Activated CD8-positive, alpha-beta memory T cell treated with anti-CD3 and anti-CD28 coated beads for 4 hours (primary cell): ENCODE measurements around the gene USP47.

Experiments used
- DNase-seq, 2 donors: peaks; one replicate each; pipeline ENCODE4 v3.0.0-alpha.2; 2020; ENCODE audit warnings: low read depth in 2 of 2

The USP47 gene

DNA sequence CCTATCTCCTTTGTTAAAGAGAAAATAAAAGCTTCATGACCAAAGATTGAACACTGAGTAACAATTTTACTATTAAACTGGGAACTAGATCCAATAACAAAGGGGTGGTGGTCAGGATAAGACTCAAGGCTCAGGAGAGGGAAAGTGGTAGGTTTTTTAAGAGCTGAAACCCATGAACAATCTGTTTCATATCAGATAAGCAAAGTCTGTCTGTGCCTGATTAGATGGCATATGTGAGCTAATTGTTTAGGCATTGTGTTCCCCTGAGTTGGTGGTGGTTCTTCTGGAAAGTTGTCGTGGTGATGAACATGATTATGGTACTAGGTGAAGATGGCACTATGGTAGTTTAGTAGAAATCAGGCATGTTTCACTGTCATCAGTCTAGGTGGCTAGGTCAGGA is 24.4 kb downstream of the USP47 start:
- DNase-seq: no peak

- no peak for DNase-seq
These were observed 25.9 kb downstream of the USP47 start for GRCh38 chr11:11867720-11868119.

DNA sequence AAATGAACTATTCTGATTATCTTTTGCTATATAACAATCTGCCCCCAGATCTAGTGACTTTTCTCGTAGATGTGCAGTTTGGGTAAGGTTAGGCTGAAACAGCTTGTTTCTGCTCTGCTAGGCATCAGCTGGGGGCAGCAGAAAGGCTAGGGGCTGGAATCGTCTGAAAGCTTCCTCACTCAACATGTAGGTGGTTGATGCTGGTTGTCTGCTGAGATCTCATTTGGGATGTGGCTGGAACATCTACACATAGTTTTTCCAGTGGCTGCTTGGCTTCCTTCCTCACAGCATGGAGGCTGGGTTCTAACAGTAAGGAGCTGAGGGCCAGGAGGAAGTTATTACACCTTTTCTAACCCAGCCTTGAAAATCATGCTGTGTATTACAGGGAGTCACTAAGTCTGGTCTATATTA is 30.2 kb downstream of the USP47 start:
- DNase-seq: no peak

DNA sequence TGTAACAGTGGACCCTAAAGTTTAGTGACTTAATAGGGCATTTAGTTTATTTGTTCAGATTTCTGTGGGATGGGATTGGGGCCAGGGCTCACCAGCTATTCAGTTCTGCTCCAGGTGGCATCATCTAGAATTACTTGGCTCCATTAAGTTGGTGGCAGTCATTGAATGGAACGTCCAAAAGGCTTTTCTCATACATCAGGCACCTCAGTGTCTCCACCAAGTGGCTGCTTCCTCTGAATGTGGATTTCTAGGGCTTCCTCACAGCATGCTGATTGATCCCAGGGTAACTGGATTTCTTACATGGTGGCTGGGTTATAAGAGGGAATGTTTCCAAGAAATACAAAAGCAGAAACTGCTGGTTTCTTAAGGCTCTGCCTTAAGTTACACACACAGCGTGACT is 34.7 kb downstream of the USP47 start:
- DNase-seq: no peak

DNA sequence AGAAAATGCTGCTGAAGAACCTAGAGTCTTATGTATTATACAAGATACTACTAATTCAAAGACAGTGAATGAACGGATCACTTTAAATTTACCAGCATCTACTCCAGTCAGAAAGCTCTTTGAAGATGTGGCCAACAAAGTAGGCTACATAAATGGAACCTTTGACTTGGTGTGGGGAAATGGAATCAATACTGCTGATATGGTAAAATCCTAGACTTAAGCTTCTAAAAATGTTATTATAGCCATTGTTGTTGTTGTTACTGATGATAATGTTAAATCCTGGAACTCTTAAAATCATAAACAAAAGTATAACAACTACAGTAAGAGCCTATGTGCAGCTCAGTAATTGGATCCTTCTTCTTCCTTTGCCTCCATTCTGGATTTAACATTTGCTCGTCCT is 38.4 kb downstream of the USP47 start:
- DNase-seq: no peak

DNA sequence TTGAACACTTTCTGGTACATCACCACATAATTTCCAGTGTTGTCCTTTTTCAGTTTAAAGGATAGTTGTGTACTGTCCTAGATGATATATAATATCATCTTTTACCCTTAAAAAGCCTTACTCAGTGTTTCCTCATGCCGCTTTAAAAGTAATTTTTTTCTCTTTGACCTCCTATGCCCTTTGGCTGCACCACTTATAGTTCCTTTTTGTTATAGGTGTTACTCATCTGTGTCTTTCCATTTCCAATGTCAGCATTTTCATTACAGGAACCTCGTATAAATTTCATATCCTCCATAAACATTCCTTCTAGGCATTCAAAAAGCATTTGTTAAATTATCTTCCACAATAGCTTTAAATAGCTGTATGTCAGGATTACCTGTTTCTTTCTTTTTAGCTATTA is 40.8 kb downstream of the USP47 start:
- DNase-seq: no peak

GRCh38 chr11:11884351-11884750 is 42.6 kb downstream of the USP47 start:
- DNase-seq: no peak

DNA sequence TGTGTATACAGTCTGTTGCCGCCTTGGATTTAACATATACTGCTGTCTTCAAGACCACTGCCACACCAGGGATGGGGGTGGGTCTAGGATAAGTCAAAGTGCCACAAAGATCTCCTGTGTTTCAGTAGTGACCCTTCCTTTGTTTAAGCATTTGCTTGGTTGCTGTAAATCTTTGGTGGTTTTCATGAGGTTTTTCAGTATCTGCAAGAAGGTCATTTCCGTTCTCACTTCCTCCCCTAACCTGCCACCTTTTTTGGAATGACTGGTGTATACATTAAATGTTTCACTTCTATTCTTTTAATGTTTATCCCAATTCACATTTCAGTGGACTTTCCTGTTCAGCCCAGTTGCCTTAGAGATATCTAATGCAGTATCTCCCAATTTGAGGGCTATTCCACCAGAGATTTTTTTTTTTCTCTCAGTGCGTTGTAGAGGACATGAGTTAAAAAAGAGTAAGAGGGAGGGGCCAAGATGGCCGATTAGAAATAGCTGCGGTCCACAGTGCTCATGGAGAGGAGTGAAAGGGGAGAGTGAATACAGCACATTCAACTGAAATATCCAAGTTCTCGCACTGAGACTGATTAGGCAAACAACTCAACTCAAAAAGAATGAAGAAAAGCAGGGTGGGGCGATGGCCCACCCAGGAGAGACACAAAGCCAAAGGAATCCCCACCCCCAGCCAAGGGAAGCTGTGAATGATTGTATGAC is 43.2 kb downstream of the USP47 start:
- no peak for DNase-seq

- no peak for DNase-seq
These were observed 52.7 kb downstream of the USP47 start for GRCh38 chr11:11894486-11894885.

DNA sequence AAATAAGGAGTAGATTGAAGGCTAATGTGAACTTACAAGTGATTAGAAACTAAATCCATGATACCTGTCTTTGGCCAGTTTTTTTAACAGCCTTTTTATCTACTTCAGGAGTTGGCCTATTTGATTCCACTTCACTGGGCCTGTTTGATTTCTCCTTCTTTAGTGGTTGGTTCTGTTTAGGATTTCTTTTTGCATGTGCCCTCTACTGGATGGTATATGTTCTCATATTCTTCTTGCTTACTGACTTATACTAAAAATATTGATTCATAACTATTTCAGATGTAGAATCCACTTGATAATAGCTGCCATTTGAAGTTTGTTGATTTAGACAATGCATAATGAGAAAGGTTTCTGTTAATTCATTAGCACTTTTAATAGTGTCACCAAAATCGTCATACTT is 53.9 kb downstream of the USP47 start:
- no peak for DNase-seq

GRCh38 chr11:11898648-11899047 is 56.9 kb downstream of the USP47 start:
- no peak for DNase-seq

- no peak for DNase-seq
These were observed 57.6 kb downstream of the USP47 start for GRCh38 chr11:11899401-11899800.

DNA sequence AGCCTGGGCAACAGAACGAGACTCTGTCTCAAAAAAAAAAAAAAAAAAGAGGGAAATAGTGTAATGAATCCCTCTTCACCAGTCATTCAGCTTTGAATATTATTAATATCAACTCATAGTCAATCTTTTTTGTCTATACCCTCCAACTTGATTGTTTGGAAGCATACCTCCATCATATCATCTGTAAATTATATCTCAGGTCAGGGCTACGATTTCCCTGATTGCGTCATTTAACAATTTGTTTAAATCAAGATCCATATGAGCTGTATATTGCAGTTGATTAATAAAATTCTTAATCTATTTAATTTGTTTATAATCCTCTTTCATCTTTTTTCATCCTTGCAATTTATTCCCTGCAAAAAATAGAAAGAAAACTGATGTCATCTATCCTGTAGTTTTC is 60.2 kb downstream of the USP47 start:
- DNase-seq: no peak

- DNase-seq: no peak
These were observed 68.0 kb downstream of the USP47 start for GRCh38 chr11:11909727-11910126.

- no peak for DNase-seq
These were observed 68.8 kb downstream of the USP47 start for GRCh38 chr11:11910541-11910940.

DNA sequence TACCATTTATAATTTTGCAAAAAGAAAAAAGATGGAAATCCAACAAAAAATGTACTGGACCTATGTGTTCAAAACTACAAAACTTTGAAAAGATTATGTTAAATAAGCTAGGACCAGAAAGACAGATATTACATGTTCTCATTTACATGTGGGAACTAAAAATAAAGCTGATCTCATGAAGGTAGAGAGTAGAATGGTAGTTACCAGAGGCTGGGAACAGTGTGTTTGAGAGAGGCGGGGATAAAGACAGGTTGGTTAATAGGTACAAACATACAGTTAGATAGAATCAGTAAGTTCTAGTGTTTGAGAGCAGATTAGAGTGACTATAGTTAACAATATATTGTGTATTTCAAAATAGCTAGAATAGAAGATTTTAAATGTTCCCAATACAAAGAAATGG is 71.6 kb downstream of the USP47 start:
- DNase-seq: no peak

- no peak for DNase-seq
These were observed 73.9 kb downstream of the USP47 start for GRCh38 chr11:11915625-11916024.

- DNase-seq: no peak
These were observed 75.2 kb downstream of the USP47 start for GRCh38 chr11:11916981-11917399.

DNA sequence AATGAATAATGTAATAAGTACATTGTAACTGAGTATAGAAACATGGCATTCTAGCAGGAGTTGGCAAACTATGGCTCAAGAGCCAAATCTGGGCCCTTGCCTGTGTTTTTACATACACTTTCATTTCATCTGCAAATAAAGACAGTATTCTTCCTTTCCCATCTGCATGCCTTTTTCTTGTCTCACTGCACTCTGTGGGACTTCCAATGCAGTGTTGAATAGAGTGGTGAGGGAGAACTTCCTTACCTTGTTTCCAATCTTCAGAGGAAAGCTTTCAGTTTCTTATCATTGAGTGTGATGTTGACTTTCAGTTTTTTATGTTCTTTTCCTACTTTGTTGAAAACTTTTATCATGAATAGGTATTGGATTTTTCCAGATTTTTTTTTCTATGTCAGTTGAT is 82.1 kb downstream of the USP47 start:
- no peak for DNase-seq

DNA sequence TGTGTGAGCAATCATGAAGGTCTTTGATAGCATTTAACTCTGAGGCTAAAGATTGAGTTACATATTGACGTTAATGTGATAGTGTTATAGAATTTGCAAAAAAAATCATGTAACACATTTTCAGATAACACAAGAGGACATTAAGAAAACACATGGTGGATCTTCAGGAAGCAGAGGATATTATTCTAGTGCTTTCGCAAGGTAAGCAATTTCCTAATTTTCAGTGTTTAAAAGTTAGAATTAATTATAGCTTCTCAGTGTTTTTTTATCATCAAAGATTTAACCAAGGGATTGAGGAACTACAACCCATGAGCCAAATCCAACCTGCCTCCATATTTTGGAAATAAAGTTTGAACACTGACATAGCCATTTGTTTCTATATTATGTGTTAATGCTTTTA is 88.1 kb downstream of the USP47 start:
- DNase-seq: no peak

DNA sequence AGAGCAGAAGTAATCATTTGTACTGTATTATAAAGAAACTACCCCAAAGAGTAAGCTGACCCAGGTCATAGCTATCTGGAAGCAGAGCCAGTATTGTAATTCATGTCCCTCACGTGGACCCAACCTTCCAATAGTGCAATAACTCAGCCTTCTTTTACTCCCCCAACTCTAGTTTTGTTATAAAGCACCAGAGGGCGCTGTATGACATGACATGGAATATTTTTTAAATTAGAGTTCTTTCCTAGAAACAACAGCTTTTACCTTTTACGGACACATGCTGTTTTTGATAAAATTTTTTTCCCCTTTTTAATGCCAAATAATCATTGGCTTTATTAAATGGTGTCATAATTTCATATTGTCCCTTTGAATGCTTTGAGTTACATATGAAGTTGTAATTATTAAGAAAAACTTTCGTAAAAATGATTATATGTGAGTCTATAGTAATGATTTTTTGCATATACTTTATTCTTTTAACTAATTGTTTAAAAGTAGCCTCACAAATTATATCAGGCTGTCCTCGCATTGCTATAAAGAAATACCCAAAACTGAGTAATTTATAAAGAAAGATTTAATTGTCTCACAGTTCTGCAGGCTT is 89.8 kb downstream of the USP47 start:
- DNase-seq: no peak

- no peak for DNase-seq
These were observed 93.8 kb downstream of the USP47 start for GRCh38 chr11:11935536-11935935.

GRCh38 chr11:11937433-11937832 is 95.7 kb downstream of the USP47 start:
- no peak for DNase-seq

DNA sequence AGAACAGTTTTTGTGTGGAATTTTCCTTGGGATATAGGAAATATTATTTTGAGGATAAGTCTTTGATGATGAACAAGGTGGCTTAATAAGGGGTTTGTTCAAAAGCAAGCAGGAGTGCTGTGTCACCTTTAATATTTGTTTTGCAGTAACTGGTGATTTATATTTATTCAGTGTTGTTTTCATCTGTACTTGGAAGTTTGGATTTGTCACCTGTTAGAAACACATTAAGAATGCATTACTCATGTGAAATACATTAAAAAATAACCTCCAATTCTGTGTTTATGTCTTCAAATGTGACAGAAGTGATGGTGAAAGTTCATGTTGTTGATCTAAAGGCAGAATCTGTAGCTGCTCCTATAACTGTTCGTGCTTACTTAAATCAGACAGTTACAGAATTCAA is 96.2 kb downstream of the USP47 start:
- DNase-seq: no peak
